Gastrocnemius medialis (tissue), 4 donors: Measurements from ENCODE around the gene EDN3.

Source experiments
- CTCF ChIP-seq, 5 experiments: fragments of 450-650 bp in 3 of 5; fragments of 200-600 bp in 2 of 5; sonication (generic) in 2 of 5; IDR thresholded peaks in 4 of 5; conservative IDR thresholded peaks in 1 of 5; 1 replicate in 4 of 5; 2 replicates in 1 of 5; pipeline ENCODE4 v1.5.1; 2016 to 2019; ENCODE audit warnings: antibody characterized with exemption in 5 of 5, mild to moderate bottlenecking in 3 of 5, moderate library complexity in 3 of 5
- POLR2A ChIP-seq, 2 donors: fragments of 450-650 bp; IDR thresholded peaks; one replicate each; pipeline ENCODE4 v1.6.1; 2017; ENCODE audit warnings: antibody characterized with exemption in 2 of 2, mild to moderate bottlenecking in 2 of 2, moderate library complexity in 2 of 2

GRCh38 chr20:59326188-59326587 is 25.8 kb downstream of the EDN3 start:
- TF ChIP-seq POLR2A (IDR thresholded peaks at IDR 0.05) (no peak), CTCF (IDR thresholded peaks at IDR 0.05 in 4 of 5, conservative IDR thresholded peaks at IDR 0.05 in 1 of 5) (no peak)
